Adipocyte (in vitro differentiated cells): ENCODE data around the gene PANK1.
"Not testable (repeated sequence)": the region's sequence is repeated elsewhere in the genome, so short reads cannot be mapped to it uniquely, and the experiment has no call there.

Source experiments
- DNase-seq: peaks from one replicate; pipeline ENCODE4 v3.0.0-alpha.2; 2015; ENCODE audit warnings: low read depth
- H3K27me3 ChIP-seq: replicated peaks from 2 replicates; pipeline ENCODE4 v1.7.0; 2013; ENCODE audit warnings: mild to moderate bottlenecking, low read length, moderate library complexity; ENCODE audit not compliant: control insufficient read depth, insufficient read depth
- H3K36me3 ChIP-seq: 2 replicates; pipeline ENCODE4 v1.7.0; 2013; ENCODE audit warnings: low read length, mild to moderate bottlenecking, moderate library complexity; ENCODE audit not compliant: control insufficient read depth, insufficient read depth, severe bottlenecking
- H3K4me1 ChIP-seq: 2 replicates; pipeline ENCODE4 v1.7.0; 2013; ENCODE audit warnings: mild to moderate bottlenecking, low read length, moderate library complexity; ENCODE audit not compliant: control insufficient read depth, insufficient read depth
- H3K4me3 ChIP-seq: 2 replicates; pipeline ENCODE4 v1.7.0; 2013; ENCODE audit warnings: mild to moderate bottlenecking, low read length, moderate library complexity
- H3K9ac ChIP-seq: 2 replicates; pipeline ENCODE4 v1.7.0; 2013; ENCODE audit warnings: mild to moderate bottlenecking, low read length, moderate library complexity
- H3K9me3 ChIP-seq: 2 replicates; pipeline ENCODE4 v1.7.0; 2013; ENCODE audit warnings: mild to moderate bottlenecking, low read length, moderate library complexity; ENCODE audit not compliant: control insufficient read depth

The PANK1 gene

DNA sequence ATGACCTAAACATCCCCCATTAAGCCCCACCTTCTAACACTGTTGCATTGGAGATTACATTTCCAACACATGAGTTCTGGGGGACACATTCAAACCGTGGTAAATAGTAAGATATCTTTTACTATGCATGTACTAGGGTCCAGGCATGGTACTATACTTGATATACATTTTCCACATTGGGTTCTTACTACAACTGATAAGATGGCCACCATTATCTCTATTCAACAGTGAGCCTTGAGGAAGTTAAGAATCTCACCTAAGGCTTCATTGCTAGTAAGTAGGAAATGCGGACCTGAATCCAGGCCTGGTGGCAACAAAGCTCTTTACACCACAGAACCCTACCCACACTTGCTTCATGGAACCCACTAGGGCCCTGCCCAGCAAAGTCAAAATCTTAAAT is 5.7 kb downstream of the PANK1 start:
- peaks cover 8% of the 10 kb centered on the region for H3K36me3 ChIP-seq
- H3K9ac ChIP-seq = no peak overlapping the region
- no peaks in the 10 kb centered on the region for H3K27me3 ChIP-seq
- H3K4me3 ChIP-seq = no peak overlapping the region
- no peak for DNase-seq
- no peaks in the 10 kb centered on the region for H3K9me3 ChIP-seq
- peaks cover 23% of the 10 kb centered on the region for H3K4me1 ChIP-seq

- H3K9ac ChIP-seq = no peak overlapping the region
- peaks cover 16% of the 10 kb centered on the region for H3K36me3 ChIP-seq
- H3K4me1 ChIP-seq = peaks cover 26% of the 10 kb centered on the region
- DNase-seq = no peak
- no peaks in the 10 kb centered on the region for H3K9me3 ChIP-seq
- H3K27me3 ChIP-seq = no peaks in the 10 kb centered on the region
- H3K4me3 ChIP-seq = no peak overlapping the region
These were observed 7.9 kb downstream of the PANK1 start for GRCh38 chr10:89637113-89637512.

DNA sequence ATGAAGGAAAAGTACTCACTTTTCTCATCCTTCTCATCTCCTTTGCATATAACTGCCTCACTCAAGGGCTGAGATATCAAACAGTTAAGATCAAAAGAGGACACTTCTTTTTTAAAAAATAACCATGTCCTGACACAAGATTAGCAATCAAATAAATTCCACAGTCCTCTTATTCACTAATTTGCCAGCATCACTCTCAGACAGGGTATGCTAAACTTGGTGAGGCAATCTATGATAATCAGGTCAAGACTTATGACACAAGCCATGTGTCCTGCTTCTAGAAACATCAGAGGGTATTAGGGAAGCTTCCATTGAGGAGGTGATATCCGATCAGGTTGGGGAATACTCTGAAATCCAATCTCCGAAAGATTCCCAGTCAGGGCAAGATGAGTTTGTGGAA is 10.4 kb downstream of the PANK1 start:
- DNase-seq = no peak
- no peaks in the 10 kb centered on the region for H3K27me3 ChIP-seq
- peaks cover 16% of the 10 kb centered on the region for H3K36me3 ChIP-seq
- no peak overlapping the region for H3K9ac ChIP-seq
- no peak overlapping the region for H3K4me3 ChIP-seq
- H3K4me1 ChIP-seq = peaks cover 24% of the 10 kb centered on the region
- no peaks in the 10 kb centered on the region for H3K9me3 ChIP-seq

- no peaks in the 10 kb centered on the region for H3K9me3 ChIP-seq
- H3K36me3 ChIP-seq = peaks cover 12% of the 10 kb centered on the region
- DNase-seq = peak; percentile 86
- no peak overlapping the region for H3K9ac ChIP-seq
- H3K4me1 ChIP-seq = peaks cover 27% of the 10 kb centered on the region
- H3K4me3 ChIP-seq = no peak overlapping the region
- H3K27me3 ChIP-seq = no peaks in the 10 kb centered on the region
These were observed 11.6 kb downstream of the PANK1 start for GRCh38 chr10:89633484-89633883.

- no peak for DNase-seq
- peaks cover 27% of the 10 kb centered on the region for H3K4me1 ChIP-seq
- no peak overlapping the region for H3K4me3 ChIP-seq
- peaks cover 12% of the 10 kb centered on the region for H3K36me3 ChIP-seq
- no peak overlapping the region for H3K9ac ChIP-seq
- no peaks in the 10 kb centered on the region for H3K27me3 ChIP-seq
- no peaks in the 10 kb centered on the region for H3K9me3 ChIP-seq
These were observed 12.2 kb downstream of the PANK1 start for GRCh38 chr10:89632824-89633223.

DNA sequence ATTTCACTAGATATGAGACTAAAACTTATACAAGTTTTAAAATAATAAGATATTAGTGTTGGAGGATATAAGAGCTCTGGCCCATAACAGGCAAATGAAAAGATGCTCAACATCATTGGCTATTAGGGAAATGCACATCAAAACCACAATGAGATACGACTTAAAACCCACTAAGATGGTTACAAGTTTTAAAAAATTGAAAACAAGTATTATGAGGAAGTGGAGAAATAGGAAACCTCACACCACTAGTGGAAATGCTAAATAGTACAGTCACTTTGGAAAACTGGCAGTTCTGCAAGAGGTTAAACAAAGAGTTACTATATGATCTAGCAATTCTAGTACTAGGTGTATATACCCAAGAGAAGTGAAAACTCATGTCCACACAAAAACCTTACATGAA is 17.2 kb downstream of the PANK1 start:
- Histone ChIP-seq H3K9me3 (no peaks in the 10 kb centered on the region), H3K27me3 (no peaks in the 10 kb centered on the region), H3K4me1 (peaks cover 14% of the 10 kb centered on the region), H3K9ac (no peak overlapping the region), H3K36me3 (peaks cover 4% of the 10 kb centered on the region), H3K4me3 (no peak overlapping the region)
- no peak for DNase-seq

GRCh38 chr10:89625041-89625765 is 19.8 kb downstream of the PANK1 start:
- Histone ChIP-seq H3K4me1 (peaks cover 6% of the 10 kb centered on the region), H3K36me3 (peaks cover 3% of the 10 kb centered on the region), H3K4me3 (no peak overlapping the region), H3K27me3 (no peaks in the 10 kb centered on the region), H3K9me3 (no peaks in the 10 kb centered on the region), H3K9ac (no peak overlapping the region)
- peak; percentile 48 for DNase-seq

DNA sequence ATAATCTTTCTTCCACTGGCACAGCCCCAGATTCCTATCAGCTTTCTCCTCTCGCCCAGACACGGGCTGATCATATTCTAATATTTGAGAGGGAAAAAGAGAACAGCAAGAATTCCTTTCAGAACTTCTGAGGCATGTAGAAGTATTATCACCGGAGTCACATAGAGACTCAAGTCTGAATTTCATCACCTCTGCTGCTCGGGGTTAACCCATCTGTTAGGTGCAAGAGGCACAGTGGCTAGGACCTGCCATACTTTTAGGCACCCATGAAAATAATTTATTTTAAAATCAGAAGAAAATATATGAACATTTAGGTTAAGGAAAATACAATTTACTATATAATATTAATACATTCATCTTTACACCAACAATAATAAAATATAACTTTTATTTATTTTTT is 21.0 kb downstream of the PANK1 start:
- Histone ChIP-seq H3K27me3 (no peaks in the 10 kb centered on the region), H3K9me3 (no peaks in the 10 kb centered on the region), H3K4me3 (no peak overlapping the region), H3K9ac (no peak overlapping the region), H3K36me3 (peaks cover 3% of the 10 kb centered on the region), H3K4me1 (no peaks in the 10 kb centered on the region)
- DNase-seq = no peak

- no peaks in the 10 kb centered on the region for H3K27me3 ChIP-seq
- no peak overlapping the region for H3K9ac ChIP-seq
- H3K4me3 ChIP-seq = no peak overlapping the region
- H3K4me1 ChIP-seq = no peaks in the 10 kb centered on the region
- H3K9me3 ChIP-seq = no peaks in the 10 kb centered on the region
- peaks cover 3% of the 10 kb centered on the region for H3K36me3 ChIP-seq
- DNase-seq = no peak
These were observed 22.9 kb downstream of the PANK1 start for GRCh38 chr10:89622151-89622550.

DNA sequence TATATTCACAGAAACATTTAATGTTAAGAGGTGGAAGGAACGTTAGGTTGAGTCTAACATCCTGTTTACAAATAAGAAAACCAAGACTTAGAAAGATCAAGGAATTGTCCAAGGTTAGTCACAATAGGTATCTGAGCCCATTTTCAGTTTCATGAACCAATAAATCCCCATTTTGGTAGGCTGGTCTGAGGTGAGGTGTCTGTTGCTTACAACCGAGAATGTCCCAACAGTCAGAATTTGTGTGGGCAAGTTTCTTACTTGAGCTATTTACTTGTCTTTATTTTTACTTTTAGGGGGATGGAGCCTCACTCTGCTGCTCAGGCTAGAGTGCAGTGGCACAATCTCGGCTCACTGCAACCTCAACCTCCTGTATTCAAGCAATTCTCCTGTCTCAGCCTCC is 23.6 kb downstream of the PANK1 start:
- Histone ChIP-seq H3K9ac (no peak overlapping the region), H3K36me3 (peaks cover 3% of the 10 kb centered on the region), H3K4me3 (no peak overlapping the region), H3K27me3 (no peaks in the 10 kb centered on the region), H3K9me3 (no peaks in the 10 kb centered on the region), H3K4me1 (no peaks in the 10 kb centered on the region)
- no peak for DNase-seq

DNA sequence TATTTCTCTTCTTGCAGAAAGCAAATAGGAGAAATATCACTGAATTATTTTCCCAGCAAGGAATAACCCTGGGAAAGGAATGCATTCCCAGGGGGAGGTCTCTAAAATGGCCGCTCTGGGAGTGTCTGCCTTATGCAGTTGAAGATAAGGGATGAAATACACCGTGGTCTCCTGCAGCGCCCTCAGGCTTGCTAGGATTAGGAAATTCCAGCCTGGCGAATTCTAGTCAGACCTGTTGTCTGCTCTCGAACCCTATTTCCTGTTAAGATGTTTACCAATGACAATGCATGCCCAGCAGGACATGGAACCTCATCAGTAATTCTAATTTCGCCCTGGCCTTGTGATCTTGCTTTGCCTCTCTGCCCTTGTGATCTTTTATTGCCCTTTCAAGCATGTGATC is 24.7 kb downstream of the PANK1 start:
- H3K9me3 ChIP-seq, H3K4me1 ChIP-seq, H3K36me3 ChIP-seq, H3K4me3 ChIP-seq, H3K27me3 ChIP-seq, DNase-seq, H3K9ac ChIP-seq: not testable (repeated sequence)

DNA sequence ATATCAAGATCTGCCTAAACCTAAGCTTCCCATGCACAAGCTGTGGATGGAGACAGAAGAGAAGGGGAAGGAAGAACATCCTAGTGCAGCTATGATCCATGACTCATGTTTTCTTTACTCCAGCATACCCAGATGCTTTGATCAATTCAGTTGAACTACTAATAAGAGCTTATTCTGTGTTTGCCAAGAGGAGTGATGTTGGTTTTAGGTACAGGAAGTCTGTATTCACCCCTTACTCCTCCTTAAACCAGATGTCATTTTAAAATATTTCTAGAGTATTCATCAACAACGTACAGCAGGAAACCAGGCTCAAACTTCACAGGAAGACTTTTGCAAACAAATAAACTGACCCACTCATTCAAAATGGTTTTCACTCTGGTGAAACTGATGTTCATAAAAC is 29.2 kb downstream of the PANK1 start:
- no peak overlapping the region for H3K9ac ChIP-seq
- DNase-seq = no peak
- no peaks in the 10 kb centered on the region for H3K27me3 ChIP-seq
- H3K4me1 ChIP-seq = peaks cover 3% of the 10 kb centered on the region
- H3K4me3 ChIP-seq = no peak overlapping the region
- peaks cover 9% of the 10 kb centered on the region for H3K36me3 ChIP-seq
- H3K9me3 ChIP-seq = no peaks in the 10 kb centered on the region
